ENCODE data around the gene TRIO.

Gene TRIO

GRCh38 chr5:14452685-14453454, 309.7 kb downstream of the TRIO start:
- no peaks in the 10 kb centered on the region for H3K27me3 ChIP-seq (ENCODE audit: control insufficient read depth, insufficient read depth, low read length)
- no peak overlapping the region for H3K27ac ChIP-seq (ENCODE audit: low read length)
- no CpG with 5 or more reads among the region's 6 CpGs for WGBS (ENCODE audit: insufficient coverage, insufficient read length)
- H3K4me3 ChIP-seq (ENCODE audit: low read length) = no peak overlapping the region
- no peaks in the 10 kb centered on the region for H3K36me3 ChIP-seq (ENCODE audit: control insufficient read depth, insufficient read depth, low read length)
- no peak for DNase-seq (ENCODE audit: low read depth, low spot score)
- H3K4me1 ChIP-seq (ENCODE audit: control insufficient read depth, insufficient read depth, low read length) = peaks cover 4% of the 10 kb centered on the region
- no peaks in the 10 kb centered on the region for H3K9me3 ChIP-seq (ENCODE audit: control insufficient read depth, insufficient read depth, low read length)

DNA sequence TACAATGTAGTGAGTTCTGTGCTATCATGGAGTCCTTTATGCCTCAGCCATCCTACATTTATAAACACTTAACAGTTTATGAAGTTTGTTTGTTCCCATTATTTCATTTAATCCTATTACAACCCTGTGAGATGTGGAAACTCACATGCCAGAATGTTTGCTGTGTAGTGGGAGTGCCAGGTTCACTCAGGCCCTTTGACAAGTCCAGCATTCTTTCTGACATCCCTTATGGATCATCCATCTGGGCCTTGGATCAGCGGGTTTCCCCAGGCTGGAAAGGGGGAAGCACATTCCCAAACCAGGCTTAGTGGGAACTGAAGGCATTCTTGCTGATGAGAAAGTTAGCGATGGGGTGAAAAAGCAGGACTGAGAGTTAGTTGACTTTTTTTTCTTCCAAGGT, 310.3 kb downstream of the TRIO start:
- peaks cover 2% of the 10 kb centered on the region for H3K4me1 ChIP-seq (ENCODE audit: control insufficient read depth, insufficient read depth, low read length)
- DNase-seq (ENCODE audit: low read depth, low spot score) = no peak
- no peak overlapping the region for H3K27ac ChIP-seq (ENCODE audit: low read length)
- H3K36me3 ChIP-seq (ENCODE audit: control insufficient read depth, insufficient read depth, low read length) = no peaks in the 10 kb centered on the region
- no peak overlapping the region for H3K4me3 ChIP-seq (ENCODE audit: low read length)
- H3K9me3 ChIP-seq (ENCODE audit: control insufficient read depth, insufficient read depth, low read length) = no peaks in the 10 kb centered on the region
- no CpG with 5 or more reads among the region's 2 CpGs for WGBS (ENCODE audit: insufficient coverage, insufficient read length)
- no peaks in the 10 kb centered on the region for H3K27me3 ChIP-seq (ENCODE audit: control insufficient read depth, insufficient read depth, low read length)

DNA sequence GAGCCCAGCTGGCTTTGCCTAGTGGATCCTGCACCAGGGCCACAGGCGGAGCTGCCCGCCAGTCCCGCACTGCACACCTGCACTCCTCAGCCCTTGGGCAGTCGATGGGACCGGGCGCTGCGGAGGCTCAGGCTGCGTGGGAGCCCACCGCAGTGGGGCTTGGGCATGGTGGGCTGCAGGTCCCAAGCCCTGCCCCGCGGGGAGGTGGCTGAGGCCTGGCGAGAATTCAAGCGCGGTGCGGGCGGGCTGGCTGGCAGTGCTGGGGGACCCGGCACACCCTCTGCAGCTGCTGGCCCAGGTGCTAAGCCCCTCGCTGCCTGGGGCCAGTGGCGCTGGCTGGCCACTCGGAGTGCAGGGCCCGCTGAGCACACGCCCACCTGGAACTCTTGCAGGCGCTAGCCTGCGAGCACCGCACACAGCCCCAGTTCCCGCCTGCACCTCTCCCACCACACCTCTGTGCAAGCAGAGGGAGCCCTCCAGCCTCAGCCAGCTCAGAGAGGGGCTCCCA, 312.7 kb downstream of the TRIO start:
- Histone ChIP-seq H3K27me3 (ENCODE audit: control insufficient read depth, insufficient read depth, low read length) (no peaks in the 10 kb centered on the region), H3K4me1 (ENCODE audit: control insufficient read depth, insufficient read depth, low read length) (peaks cover 2% of the 10 kb centered on the region), H3K36me3 (ENCODE audit: control insufficient read depth, insufficient read depth, low read length) (no peaks in the 10 kb centered on the region; the same call in 1 of the 2 replicates), H3K27ac (ENCODE audit: low read length) (no peak overlapping the region), H3K4me3 (ENCODE audit: low read length) (no peak overlapping the region), H3K9me3 (ENCODE audit: control insufficient read depth, insufficient read depth, low read length) (no peaks in the 10 kb centered on the region)
- DNase-seq (ENCODE audit: low read depth, low spot score) = no peak
- no CpG with 5 or more reads among the region's 26 CpGs for WGBS (ENCODE audit: insufficient coverage, insufficient read length)

DNA sequence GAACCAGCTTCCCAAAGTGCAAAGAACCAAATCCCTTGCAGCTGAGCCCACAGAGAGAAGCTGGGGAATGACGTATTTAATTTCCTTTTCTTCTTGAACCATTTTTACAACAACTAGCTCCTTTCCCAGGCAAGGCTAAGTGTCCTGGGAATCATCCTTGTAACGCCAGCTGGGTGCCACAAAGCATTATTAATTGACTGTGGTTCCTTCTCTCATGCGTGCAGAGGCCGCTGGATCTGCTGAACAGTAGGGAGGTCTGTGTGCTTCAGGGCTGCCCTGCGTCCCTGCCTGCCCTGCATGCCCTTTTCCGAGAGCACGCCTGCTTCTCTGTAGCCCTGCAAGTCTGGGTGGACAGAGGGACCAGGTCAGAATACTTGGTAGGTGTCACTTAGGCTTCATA, 314.3 kb downstream of the TRIO start:
- H3K27ac ChIP-seq (ENCODE audit: low read length) = no peak overlapping the region
- H3K4me1 ChIP-seq (ENCODE audit: control insufficient read depth, insufficient read depth, low read length) = peaks cover under 1% of the 10 kb centered on the region; the same call in 1 of the 2 replicates
- DNase-seq (ENCODE audit: low read depth, low spot score) = no peak
- no peaks in the 10 kb centered on the region for H3K27me3 ChIP-seq (ENCODE audit: control insufficient read depth, insufficient read depth, low read length)
- WGBS (ENCODE audit: insufficient coverage, insufficient read length) = no CpG with 5 or more reads among the region's 7 CpGs
- H3K9me3 ChIP-seq (ENCODE audit: control insufficient read depth, insufficient read depth, low read length) = no peaks in the 10 kb centered on the region
- H3K4me3 ChIP-seq (ENCODE audit: low read length) = no peak overlapping the region
- peaks cover 6% of the 10 kb centered on the region for H3K36me3 ChIP-seq (ENCODE audit: control insufficient read depth, insufficient read depth, low read length)

DNA sequence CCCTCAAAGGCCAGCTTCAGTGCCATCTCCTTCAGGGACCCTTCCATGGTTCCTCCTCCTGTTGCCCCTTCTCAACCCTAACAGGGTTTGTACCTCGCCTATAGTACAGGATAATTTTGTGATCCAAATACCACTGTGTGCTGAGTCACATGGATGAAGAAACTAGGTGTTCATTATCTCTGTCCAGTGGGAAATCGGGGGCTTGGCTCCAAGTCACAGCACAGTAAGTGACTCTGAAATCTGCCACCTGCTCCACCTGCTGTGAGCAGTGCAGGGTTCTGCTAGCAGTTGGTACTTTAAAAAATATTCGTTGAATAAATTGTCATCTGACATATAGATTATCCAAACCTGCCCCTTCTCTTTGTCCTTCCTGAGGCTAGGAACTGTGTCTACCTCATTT, 315.3 kb downstream of the TRIO start:
- DNase-seq (ENCODE audit: low read depth, low spot score) = no peak
- Histone ChIP-seq H3K27me3 (ENCODE audit: control insufficient read depth, insufficient read depth, low read length) (no peaks in the 10 kb centered on the region), H3K4me1 (ENCODE audit: control insufficient read depth, insufficient read depth, low read length) (no peaks in the 10 kb centered on the region), H3K9me3 (ENCODE audit: control insufficient read depth, insufficient read depth, low read length) (no peaks in the 10 kb centered on the region), H3K27ac (ENCODE audit: low read length) (no peak overlapping the region), H3K4me3 (ENCODE audit: low read length) (no peak overlapping the region), H3K36me3 (ENCODE audit: control insufficient read depth, insufficient read depth, low read length) (peaks cover 6% of the 10 kb centered on the region)
- WGBS (ENCODE audit: insufficient coverage, insufficient read length) = no CpG with 5 or more reads among the region's 3 CpGs

GRCh38 chr5:14460844-14461398, 317.8 kb downstream of the TRIO start:
- H3K27ac ChIP-seq (ENCODE audit: low read length) = no peak overlapping the region
- no peaks in the 10 kb centered on the region for H3K27me3 ChIP-seq (ENCODE audit: control insufficient read depth, insufficient read depth, low read length)
- H3K4me1 ChIP-seq (ENCODE audit: control insufficient read depth, insufficient read depth, low read length) = no peaks in the 10 kb centered on the region; the same call in 1 of the 2 replicates
- H3K9me3 ChIP-seq (ENCODE audit: control insufficient read depth, insufficient read depth, low read length) = no peaks in the 10 kb centered on the region
- H3K36me3 ChIP-seq (ENCODE audit: control insufficient read depth, insufficient read depth, low read length) = peaks cover 11% of the 10 kb centered on the region
- WGBS (ENCODE audit: insufficient coverage, insufficient read length) = no CpG with 5 or more reads among the region's 46 CpGs
- no peak overlapping the region for H3K4me3 ChIP-seq (ENCODE audit: low read length)
- DNase-seq (ENCODE audit: low read depth, low spot score) = no peak

- no peaks in the 10 kb centered on the region; the same call in 1 of the 2 replicates for H3K4me1 ChIP-seq (ENCODE audit: control insufficient read depth, insufficient read depth, low read length)
- no peak overlapping the region for H3K27ac ChIP-seq (ENCODE audit: low read length)
- H3K36me3 ChIP-seq (ENCODE audit: control insufficient read depth, insufficient read depth, low read length) = peaks cover 14% of the 10 kb centered on the region
- no peaks in the 10 kb centered on the region for H3K9me3 ChIP-seq (ENCODE audit: control insufficient read depth, insufficient read depth, low read length)
- no peaks in the 10 kb centered on the region for H3K27me3 ChIP-seq (ENCODE audit: control insufficient read depth, insufficient read depth, low read length)
- no CpG with 5 or more reads among the region's 14 CpGs for WGBS (ENCODE audit: insufficient coverage, insufficient read length)
- H3K4me3 ChIP-seq (ENCODE audit: low read length) = no peak overlapping the region
- no peak for DNase-seq (ENCODE audit: low read depth, low spot score)
Observed at GRCh38 chr5:14462681-14463080, 319.5 kb downstream of the TRIO start.

- H3K4me1 ChIP-seq (ENCODE audit: control insufficient read depth, insufficient read depth, low read length) = no peaks in the 10 kb centered on the region; the same call in 1 of the 2 replicates
- no peak overlapping the region for H3K27ac ChIP-seq (ENCODE audit: low read length)
- no peak for DNase-seq (ENCODE audit: low read depth, low spot score)
- no peak overlapping the region for H3K4me3 ChIP-seq (ENCODE audit: low read length)
- peaks cover 14% of the 10 kb centered on the region for H3K36me3 ChIP-seq (ENCODE audit: control insufficient read depth, insufficient read depth, low read length)
- no CpG with 5 or more reads among the region's 3 CpGs for WGBS (ENCODE audit: insufficient coverage, insufficient read length)
- H3K9me3 ChIP-seq (ENCODE audit: control insufficient read depth, insufficient read depth, low read length) = no peaks in the 10 kb centered on the region
- no peaks in the 10 kb centered on the region for H3K27me3 ChIP-seq (ENCODE audit: control insufficient read depth, insufficient read depth, low read length)
Observed at GRCh38 chr5:14463629-14464028, 320.5 kb downstream of the TRIO start.

DNA sequence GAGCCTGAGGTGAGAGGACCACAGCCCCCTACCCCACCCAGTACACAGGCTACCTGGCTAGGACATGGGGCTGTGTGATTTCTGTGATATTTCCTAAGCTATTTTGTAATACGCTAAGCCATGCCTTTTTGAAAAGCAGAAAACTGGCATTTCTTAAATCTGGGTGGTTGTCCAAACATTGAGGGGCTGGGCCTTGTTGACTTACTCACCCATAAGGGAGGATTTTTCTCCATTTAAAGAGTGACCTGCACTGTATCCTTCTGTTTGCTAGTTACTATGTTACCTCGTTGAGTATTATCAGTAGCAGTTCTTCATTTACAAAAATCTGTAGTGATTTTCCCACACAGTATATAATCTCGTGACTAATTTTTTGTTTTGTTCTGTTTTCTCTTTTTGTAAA, 321.0 kb downstream of the TRIO start:
- no peak overlapping the region for H3K4me3 ChIP-seq (ENCODE audit: low read length)
- H3K4me1 ChIP-seq (ENCODE audit: control insufficient read depth, insufficient read depth, low read length) = no peaks in the 10 kb centered on the region; the same call in 1 of the 2 replicates
- H3K27ac ChIP-seq (ENCODE audit: low read length) = no peak overlapping the region
- no peak for DNase-seq (ENCODE audit: low read depth, low spot score)
- WGBS (ENCODE audit: insufficient coverage, insufficient read length) = no CpG with 5 or more reads among the region's 3 CpGs
- H3K9me3 ChIP-seq (ENCODE audit: control insufficient read depth, insufficient read depth, low read length) = no peaks in the 10 kb centered on the region
- no peaks in the 10 kb centered on the region for H3K27me3 ChIP-seq (ENCODE audit: control insufficient read depth, insufficient read depth, low read length)
- peaks cover 14% of the 10 kb centered on the region for H3K36me3 ChIP-seq (ENCODE audit: control insufficient read depth, insufficient read depth, low read length)

- peaks cover 14% of the 10 kb centered on the region for H3K36me3 ChIP-seq (ENCODE audit: control insufficient read depth, insufficient read depth, low read length)
- no peak overlapping the region for H3K4me3 ChIP-seq (ENCODE audit: low read length)
- DNase-seq (ENCODE audit: low read depth, low spot score) = no peak
- 100% methylated on average over 2 of the region's 15 CpGs for whole genome bisulfite sequencing (ENCODE audit: insufficient coverage, insufficient read length)
- H3K4me1 ChIP-seq (ENCODE audit: control insufficient read depth, insufficient read depth, low read length) = no peaks in the 10 kb centered on the region; the same call in 1 of the 2 replicates
- H3K27ac ChIP-seq (ENCODE audit: low read length) = no peak overlapping the region
- no peaks in the 10 kb centered on the region for H3K27me3 ChIP-seq (ENCODE audit: control insufficient read depth, insufficient read depth, low read length)
- H3K9me3 ChIP-seq (ENCODE audit: control insufficient read depth, insufficient read depth, low read length) = no peaks in the 10 kb centered on the region
Observed at GRCh38 chr5:14464671-14465070, 321.5 kb downstream of the TRIO start.
